ENCODE measurements around the gene NOC2L. TPM values are rescaled to one million over a fixed set of nuclear protein-coding genes. Genes with fewer than 3 reads are reported as not detected.
A peak's percentile ranks its signal among the peaks of the same experiment; 100 is the strongest.

The NOC2L gene
- total RNA-seq, 2 donors from 2014 or later, result 83.5 to 97.3 TPM

GRCh38 chr1:910311-910880, 48.7 kb downstream of the NOC2L start:
- Histone ChIP-seq H3K9ac (ENCODE audit: extremely low read depth, low read length, poor library complexity, severe bottlenecking) (no peak overlapping the region), H3K36me3 (ENCODE audit: control insufficient read depth, insufficient read depth, low read length) (no peaks in the 10 kb centered on the region), H3K4me1 (ENCODE audit: control insufficient read depth, insufficient read depth, low read length) (peaks cover 13% of the 10 kb centered on the region), H3K27ac (ENCODE audit: low read depth, low read length) (no peak overlapping the region), H3K27me3 (ENCODE audit: control insufficient read depth, insufficient read depth, low read length, poor library complexity, severe bottlenecking) (peaks cover 21% of the 10 kb centered on the region), H3K9me3 (ENCODE audit: control insufficient read depth, low read length) (no peaks in the 10 kb centered on the region), H3K4me3 (ENCODE audit: low read length) (no peak overlapping the region)
- peaks cover 4% of the 10 kb centered on the region for H3K36me3 Mint-ChIP-seq (ENCODE audit: low read depth)
- peak; percentile 39 for DNase-seq
- peaks cover 2% of the 10 kb centered on the region for H3K9me3 Mint-ChIP-seq
- 73 to 89% methylated on average over 14 to 29 of the region's 29 CpGs for WGBS, 2 experiments (ENCODE audit: insufficient coverage in 1 of 2, insufficient read length in 1 of 2)
- no peak overlapping the region for H3K27ac Mint-ChIP-seq
- H3K4me3 Mint-ChIP-seq, result no peak overlapping the region
- H3K27me3 Mint-ChIP-seq (ENCODE audit: insufficient read depth), result peaks cover 68% of the 10 kb centered on the region
- TF ChIP-seq CTCF (conservative IDR thresholded peaks at IDR 0.05), result no peak
- H3K4me1 Mint-ChIP-seq, result peaks cover 11% of the 10 kb centered on the region

- Mint-ChIP-seq H3K27me3 (ENCODE audit: insufficient read depth) (peaks cover 67% of the 10 kb centered on the region), H3K4me1 (peaks cover 13% of the 10 kb centered on the region), H3K9me3 (peaks cover 2% of the 10 kb centered on the region), H3K27ac (no peak overlapping the region), H3K4me3 (no peak overlapping the region), H3K36me3 (ENCODE audit: low read depth) (peaks cover 5% of the 10 kb centered on the region)
- Histone ChIP-seq H3K36me3 (ENCODE audit: control insufficient read depth, insufficient read depth, low read length) (no peaks in the 10 kb centered on the region), H3K4me1 (ENCODE audit: control insufficient read depth, insufficient read depth, low read length) (peaks cover 13% of the 10 kb centered on the region), H3K27me3 (ENCODE audit: control insufficient read depth, insufficient read depth, low read length, poor library complexity, severe bottlenecking) (peaks cover 20% of the 10 kb centered on the region), H3K9me3 (ENCODE audit: control insufficient read depth, low read length) (no peaks in the 10 kb centered on the region), H3K4me3 (ENCODE audit: low read length) (no peak overlapping the region), H3K9ac (ENCODE audit: extremely low read depth, low read length, poor library complexity, severe bottlenecking) (no peak overlapping the region), H3K27ac (ENCODE audit: low read depth, low read length) (no peak overlapping the region)
- WGBS, 2 experiments (ENCODE audit: insufficient coverage in 1 of 2, insufficient read length in 1 of 2), result 46 to 94% methylated on average over 19 to 44 of the region's 53 CpGs
- no peak for TF ChIP-seq CTCF (conservative IDR thresholded peaks at IDR 0.05)
- no peak for DNase-seq
Observed at GRCh38 chr1:909861-910310, 49.2 kb downstream of the NOC2L start.

DNA sequence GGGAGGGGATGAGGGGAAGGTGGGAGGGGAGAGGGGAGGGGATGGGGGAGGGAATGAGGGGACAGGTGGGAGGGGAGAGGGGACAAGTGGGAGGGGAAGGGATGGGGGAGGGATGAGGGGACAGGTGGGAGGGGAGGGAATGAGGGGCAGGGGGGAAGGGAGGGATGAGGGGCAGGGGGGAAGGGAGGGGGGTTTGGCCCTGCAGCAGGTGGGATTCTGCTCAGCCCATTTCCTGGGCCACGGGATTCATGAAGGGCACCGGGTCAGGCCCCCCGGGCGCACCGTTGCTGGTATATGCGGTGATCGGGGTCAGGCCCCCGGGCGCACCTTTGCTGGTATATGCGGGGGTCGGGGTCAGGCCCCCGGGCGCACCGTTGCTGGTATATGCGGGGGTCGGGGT, 50.4 kb downstream of the NOC2L start:
- 71% methylated on average over 7 of the region's 16 CpGs; no CpG with 5 or more reads in 1 of the 2 experiments for WGBS, 2 experiments (ENCODE audit: insufficient coverage in 1 of 2, insufficient read length in 1 of 2)

More for the DNA sequence above, 50.4 kb downstream of the NOC2L start:
- Histone ChIP-seq H3K4me1 (ENCODE audit: control insufficient read depth, insufficient read depth, low read length) (peaks cover 8% of the 10 kb centered on the region), H3K9ac (ENCODE audit: extremely low read depth, low read length, poor library complexity, severe bottlenecking) (no peak overlapping the region), H3K27me3 (ENCODE audit: control insufficient read depth, insufficient read depth, low read length, poor library complexity, severe bottlenecking) (peaks cover 21% of the 10 kb centered on the region), H3K4me3 (ENCODE audit: low read length) (no peak overlapping the region), H3K36me3 (ENCODE audit: control insufficient read depth, insufficient read depth, low read length) (no peaks in the 10 kb centered on the region), H3K27ac (ENCODE audit: low read depth, low read length) (no peak overlapping the region), H3K9me3 (ENCODE audit: control insufficient read depth, low read length) (no peaks in the 10 kb centered on the region)
- H3K4me1 Mint-ChIP-seq, result peaks cover 13% of the 10 kb centered on the region
- peaks cover 2% of the 10 kb centered on the region for H3K9me3 Mint-ChIP-seq
- H3K36me3 Mint-ChIP-seq (ENCODE audit: low read depth), result peaks cover 5% of the 10 kb centered on the region
- H3K27ac Mint-ChIP-seq, result no peak overlapping the region
- H3K27me3 Mint-ChIP-seq (ENCODE audit: insufficient read depth), result peaks cover 57% of the 10 kb centered on the region
- no peak overlapping the region for H3K4me3 Mint-ChIP-seq
- peak; percentile 7 for DNase-seq
- TF ChIP-seq CTCF (conservative IDR thresholded peaks at IDR 0.05), result no peak
